ENCODE results near the gene OVCA2. TPM values are rescaled to one million over a fixed set of nuclear protein-coding genes. Genes with fewer than 3 reads are reported as not detected.

Gene OVCA2
- total RNA-seq, 4 donors from 2014 or later = 18.6 to 37.3 (median 35.0) TPM

DNA sequence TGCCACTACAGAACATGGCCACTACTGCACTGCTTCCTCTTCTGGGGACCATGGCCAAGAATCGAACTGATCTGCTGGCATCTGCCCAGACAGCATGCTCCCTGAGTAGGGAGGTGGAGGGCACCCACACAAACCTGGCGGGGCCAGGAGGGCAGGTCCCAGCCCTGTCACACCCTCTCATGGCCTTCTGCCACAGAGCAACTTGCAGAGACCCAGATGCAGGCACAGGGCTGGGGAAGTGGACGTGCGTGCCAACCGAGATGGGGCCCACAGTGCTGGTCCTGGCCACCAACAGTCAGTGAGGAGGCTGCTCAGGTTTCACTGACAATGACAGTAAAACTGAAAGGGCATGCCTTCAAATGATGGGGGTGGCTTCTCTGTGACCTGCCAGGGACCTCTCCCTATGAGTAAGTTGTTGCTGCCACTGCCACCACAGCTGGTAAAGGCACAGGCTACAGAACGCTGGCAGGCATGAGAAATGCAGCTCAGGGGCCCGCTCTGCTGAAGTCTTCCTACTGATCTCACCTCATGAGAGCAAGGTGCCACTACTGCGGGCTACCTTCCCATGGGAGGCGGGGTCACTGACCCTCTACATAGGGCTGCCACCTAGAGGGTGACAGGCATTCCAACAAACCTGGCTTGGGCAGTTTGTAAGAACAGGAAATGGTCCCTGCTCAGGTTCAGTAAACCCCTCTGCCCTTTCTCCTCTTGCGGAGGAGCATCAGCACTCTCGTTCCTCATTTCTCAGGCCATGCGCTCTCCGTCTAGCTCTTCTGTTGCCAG lies 28.6 kb downstream of the OVCA2 start:
- TF ChIP-seq POLR2A (IDR thresholded peaks at IDR 0.05) = no peak
- H3K27me3 ChIP-seq = no peaks in the 10 kb centered on the region
- peaks cover 0 to 80% (median 0%) of the 10 kb centered on the region in 3 donors for H3K36me3 ChIP-seq
- H3K9me3 ChIP-seq = no peaks in the 10 kb centered on the region
- no peak overlapping the region for H3K4me3 ChIP-seq
- peaks cover 0 to 80% (median 49%) of the 10 kb centered on the region in 4 donors for H3K4me1 ChIP-seq
- WGBS, 2 donors = 84 to 87% methylated on average over 13 of the region's 13 CpGs
- H3K27ac ChIP-seq = peak overlapping the region in 3 of 4 donors; percentile 67 to 81 (median 67)
- no peak for DNase-seq (ENCODE audit: low spot score in 2 of 2)

DNA sequence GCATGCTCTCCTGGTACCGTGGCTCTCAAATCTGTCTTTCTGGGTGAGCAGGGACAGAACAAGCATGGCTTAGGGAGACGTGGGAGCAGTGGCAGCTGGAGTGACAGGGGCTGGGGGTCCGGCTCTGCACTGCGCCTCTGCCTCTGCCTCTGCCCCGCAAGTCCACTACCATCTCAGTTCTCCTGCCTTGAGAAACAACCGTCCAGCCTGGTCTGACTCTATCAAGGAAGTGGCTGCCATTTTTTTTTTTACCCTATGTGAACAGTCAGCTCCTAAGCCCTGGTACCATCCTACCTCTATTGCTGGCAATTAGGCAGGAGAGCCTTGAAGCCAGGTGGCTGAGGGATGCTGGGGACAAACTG lies 29.2 kb downstream of the OVCA2 start:
- no peak for DNase-seq (ENCODE audit: low spot score in 2 of 2)
- peak overlapping the region; percentile 5 to 81 (median 67) for H3K27ac ChIP-seq
- TF ChIP-seq POLR2A (IDR thresholded peaks at IDR 0.05) = no peak
- no peak for TF ChIP-seq CTCF (IDR thresholded peaks at IDR 0.05)
- TF ChIP-seq EP300 (IDR thresholded peaks at IDR 0.05) = no peak
- H3K4me1 ChIP-seq = peaks cover 0 to 80% (median 50%) of the 10 kb centered on the region in 4 donors
- H3K36me3 ChIP-seq = peaks cover 0 to 80% (median 0%) of the 10 kb centered on the region in 3 donors
- no peaks in the 10 kb centered on the region for H3K27me3 ChIP-seq
- 83 to 89% methylated on average over 6 of the region's 6 CpGs for WGBS, 2 donors
- no peaks in the 10 kb centered on the region for H3K9me3 ChIP-seq
- no peak overlapping the region for H3K4me3 ChIP-seq

- Histone ChIP-seq H3K4me3 (no peak overlapping the region), H3K27ac (peak overlapping the region; percentile 5 to 81 (median 67)), H3K27me3 (no peaks in the 10 kb centered on the region), H3K36me3 (peaks cover 0 to 81% (median 0%) of the 10 kb centered on the region in 3 donors), H3K9me3 (no peaks in the 10 kb centered on the region), H3K4me1 (peaks cover 0 to 80% (median 49%) of the 10 kb centered on the region in 4 donors)
- peak in 1 of 2 donors; percentile 51 for TF ChIP-seq EP300 (IDR thresholded peaks at IDR 0.05)
- no peak for TF ChIP-seq POLR2A (IDR thresholded peaks at IDR 0.05)
- WGBS, 2 donors = 60 to 76% methylated on average over 29 to 30 of the region's 31 CpGs
- no peak for DNase-seq (ENCODE audit: low spot score in 2 of 2)
These were observed 29.8 kb downstream of the OVCA2 start for GRCh38 chr17:2071455-2072281.

- no peak for DNase-seq (ENCODE audit: low spot score in 2 of 2)
- H3K27me3 ChIP-seq = no peaks in the 10 kb centered on the region
- H3K36me3 ChIP-seq = peaks cover 0 to 85% (median 0%) of the 10 kb centered on the region in 3 donors
- TF ChIP-seq EP300 (IDR thresholded peaks at IDR 0.05) (no peak), CTCF (IDR thresholded peaks at IDR 0.05) (no peak), POLR2A (IDR thresholded peaks at IDR 0.05) (no peak)
- H3K27ac ChIP-seq = peak overlapping the region in 3 of 4 donors; percentile 68 to 79 (median 79)
- H3K9me3 ChIP-seq = no peaks in the 10 kb centered on the region
- WGBS, 2 donors = 80 to 81% methylated on average over 10 of the region's 10 CpGs
- H3K4me3 ChIP-seq = no peak overlapping the region
- H3K4me1 ChIP-seq = peaks cover 0 to 69% (median 28%) of the 10 kb centered on the region in 4 donors
These were observed 33.1 kb downstream of the OVCA2 start for GRCh38 chr17:2074919-2075318.

- peaks cover 0 to 85% (median 0%) of the 10 kb centered on the region in 3 donors for H3K36me3 ChIP-seq
- WGBS, 2 donors = 46 to 47% methylated on average over 13 of the region's 13 CpGs
- no peak for TF ChIP-seq POLR2A (IDR thresholded peaks at IDR 0.05)
- TF ChIP-seq CTCF (IDR thresholded peaks at IDR 0.05) = peak in 2 of 5 experiments; percentile 16
- H3K27me3 ChIP-seq = no peaks in the 10 kb centered on the region
- H3K27ac ChIP-seq = peak overlapping the region; percentile 31 to 79 (median 74)
- DNase-seq (ENCODE audit: low spot score in 2 of 2) = no peak
- H3K4me3 ChIP-seq = no peak overlapping the region
- H3K4me1 ChIP-seq = peaks cover 0 to 64% (median 25%) of the 10 kb centered on the region in 4 donors
- H3K9me3 ChIP-seq = no peaks in the 10 kb centered on the region
These were observed 33.7 kb downstream of the OVCA2 start for GRCh38 chr17:2075336-2076086.
